OCI-M1 (cell line): Measurements from ENCODE around the gene PSMD3.

ENCODE experiments used
- DNase-seq: peaks from one replicate; lab custom pipeline; 2025; lab: John Stamatoyannopoulos, UW

Gene PSMD3

GRCh38 chr17:40022497-40022896, 41.9 kb downstream of the PSMD3 start:
- no peak for DNase-seq

- no peak for DNase-seq
Measured at GRCh38 chr17:40022961-40023541, 42.4 kb downstream of the PSMD3 start.

DNA sequence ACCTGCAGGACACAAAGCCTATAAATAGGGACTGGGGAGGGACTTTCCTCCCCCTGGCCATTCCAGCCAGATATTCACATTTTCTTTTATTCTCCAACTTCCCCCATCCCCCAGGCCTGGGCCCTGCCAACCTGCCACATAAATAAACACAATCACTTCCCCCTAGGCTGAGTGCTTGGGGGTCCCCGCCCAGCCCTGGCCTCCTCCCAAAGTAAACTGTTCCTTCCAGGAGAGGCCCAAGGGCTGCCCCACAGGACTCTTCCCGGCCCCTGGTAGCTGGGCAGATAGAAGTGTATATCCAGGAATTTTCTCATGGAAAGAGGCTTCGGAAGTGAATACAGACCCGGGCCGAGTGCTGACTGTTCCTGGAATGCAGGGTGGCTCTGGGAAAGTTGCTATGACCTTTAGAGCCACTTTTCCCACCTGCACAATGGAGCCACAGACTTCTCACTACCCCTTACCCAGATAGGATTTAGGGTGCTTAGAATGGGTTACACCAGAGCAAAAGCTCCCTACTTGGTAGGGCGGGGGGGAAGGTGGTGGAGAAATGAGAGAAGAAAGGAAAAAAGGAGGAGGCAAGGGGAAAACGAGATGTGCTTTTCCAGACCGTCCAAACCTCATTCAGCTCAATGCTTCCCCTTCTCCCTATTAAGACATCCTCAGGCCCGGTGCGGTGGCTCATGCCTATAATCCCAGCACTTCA, 43.1 kb downstream of the PSMD3 start:
- no peak for DNase-seq

DNA sequence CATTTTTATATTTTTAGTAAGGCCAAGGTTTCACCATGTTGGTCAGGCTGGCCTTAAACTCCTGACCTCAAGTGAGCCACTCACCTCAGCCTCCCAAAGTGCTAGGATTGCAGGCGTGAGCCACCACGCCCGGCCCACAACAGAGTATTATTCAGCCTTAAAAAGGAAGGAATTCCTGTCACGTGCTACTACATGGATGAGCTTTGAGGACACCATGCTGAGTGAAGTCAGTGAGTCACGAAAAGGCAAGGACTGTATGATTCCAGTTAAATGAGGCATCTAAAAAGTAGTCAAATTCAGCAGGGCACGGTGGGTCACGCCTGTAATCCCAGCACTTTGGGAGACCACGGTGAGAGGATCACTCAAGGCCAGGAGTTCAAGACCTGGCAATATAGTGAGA, 44.3 kb downstream of the PSMD3 start:
- DNase-seq = no peak

GRCh38 chr17:40025559-40025958, 45.0 kb downstream of the PSMD3 start:
- no peak for DNase-seq

DNA sequence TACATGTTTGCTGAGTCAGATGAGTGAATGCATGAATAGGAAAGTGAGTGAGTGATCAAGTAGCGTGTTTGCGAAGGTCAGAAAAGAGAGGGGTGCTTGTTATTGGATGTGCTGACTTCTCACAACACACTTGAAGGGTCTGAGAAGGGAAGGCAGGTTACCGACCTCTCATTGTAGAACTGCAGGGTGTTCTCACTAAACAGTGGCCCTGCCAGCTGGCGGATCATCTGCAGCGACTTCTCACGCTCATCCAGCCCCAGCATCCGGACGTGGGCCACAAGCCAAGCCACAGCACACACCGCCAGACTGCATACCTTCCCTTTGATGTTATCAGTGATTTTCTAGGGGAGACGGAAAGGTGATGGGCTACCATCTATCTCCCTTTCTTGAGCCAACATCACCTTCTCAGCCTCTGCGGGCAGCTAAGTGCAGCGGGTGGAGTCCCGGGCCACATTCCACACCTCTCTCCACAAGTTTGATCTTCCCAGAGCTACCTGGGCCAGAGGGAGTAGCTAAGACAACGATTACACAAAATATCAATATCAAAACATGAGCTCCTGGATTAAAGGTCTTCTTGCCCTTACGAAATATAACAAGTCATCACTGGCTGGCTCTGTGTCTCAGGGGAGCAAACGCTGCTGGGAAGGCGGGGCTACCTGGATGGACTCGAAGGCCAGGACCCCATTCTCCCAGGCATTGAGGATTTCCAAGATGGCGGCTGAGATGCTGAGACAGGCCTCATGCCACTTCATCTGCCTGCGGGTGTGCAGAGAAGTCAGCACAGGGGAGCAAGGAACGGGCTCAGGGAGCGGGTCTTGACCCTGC, 45.6 kb downstream of the PSMD3 start:
- DNase-seq = no peak

DNA sequence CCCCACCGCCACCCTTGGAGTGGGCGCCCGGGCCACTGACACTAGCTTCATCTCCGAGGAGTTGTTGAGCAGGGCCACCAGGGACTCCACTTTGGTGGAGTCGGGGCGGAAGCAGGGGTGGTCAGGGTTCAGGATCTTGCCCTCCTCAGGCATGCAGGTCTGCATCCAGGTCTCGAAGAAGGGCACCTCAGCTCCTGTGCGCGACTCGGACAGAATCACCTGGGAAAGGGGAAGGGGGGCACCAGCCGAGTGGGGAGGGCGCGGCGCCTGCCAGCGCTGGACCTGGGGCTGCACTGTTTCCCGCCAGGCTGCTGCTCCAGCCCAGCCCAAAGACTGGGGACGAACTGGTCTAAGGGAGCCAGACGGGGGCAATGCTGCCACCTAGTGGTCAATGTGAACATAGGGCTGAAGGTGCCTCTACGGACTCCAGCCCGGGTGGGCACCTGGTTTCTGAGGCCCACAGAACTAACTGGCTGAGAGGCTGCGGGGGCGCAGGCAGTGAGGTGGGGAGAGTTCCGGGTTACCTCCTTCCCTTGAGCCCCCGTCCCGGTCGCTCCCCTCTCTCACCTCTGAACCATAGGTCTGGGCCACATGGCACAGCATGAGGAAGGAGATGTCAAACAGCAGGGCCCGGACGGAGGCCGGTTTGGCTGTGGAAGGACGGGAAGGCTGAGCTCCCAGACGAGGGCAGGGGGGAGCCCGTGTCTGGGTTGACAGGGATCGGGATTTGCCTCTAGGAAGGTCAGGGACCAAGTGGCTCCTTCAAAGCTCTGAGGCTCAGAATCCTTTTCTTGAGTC, 46.4 kb downstream of the PSMD3 start:
- DNase-seq = peak; percentile 83

- no peak for DNase-seq
Measured at GRCh38 chr17:40027614-40028012, 47.0 kb downstream of the PSMD3 start.

DNA sequence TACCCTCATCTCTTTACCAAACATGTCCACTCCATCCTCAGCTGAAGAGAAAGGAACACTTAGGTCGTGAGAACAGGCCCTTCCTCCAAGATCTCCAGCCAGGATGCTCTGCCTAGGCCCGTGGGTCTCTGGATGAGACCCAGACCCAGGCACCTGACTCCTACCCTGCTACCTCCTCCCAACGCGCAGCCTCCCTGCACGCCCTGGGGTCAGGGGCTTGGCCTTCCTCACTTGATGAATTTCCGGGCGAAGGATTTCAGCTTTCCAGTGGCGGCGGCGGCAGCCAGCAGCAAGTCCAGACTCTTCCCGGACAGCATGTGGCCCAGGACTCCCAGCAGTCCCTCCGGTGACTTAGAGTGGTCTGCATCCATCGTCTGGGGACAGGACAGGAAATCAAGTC, 48.0 kb downstream of the PSMD3 start:
- DNase-seq = no peak

DNA sequence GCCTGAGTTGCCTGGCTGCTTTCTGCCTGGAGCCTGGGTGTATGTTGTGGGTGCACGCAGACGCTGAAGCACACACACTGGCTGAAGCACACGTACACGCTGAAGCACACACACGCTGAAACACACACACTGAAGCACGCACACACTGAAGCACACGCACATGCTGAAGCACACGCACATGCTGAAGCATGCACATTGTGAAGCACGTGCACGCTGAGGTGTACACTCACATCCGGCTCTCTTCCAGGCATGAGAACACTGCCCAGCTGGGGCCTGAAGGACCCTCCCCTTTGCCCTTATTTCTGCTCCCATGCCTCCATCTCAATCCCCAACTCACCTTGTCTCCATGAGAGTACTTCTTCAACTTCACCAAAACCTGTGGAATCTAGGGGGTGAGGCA, 51.1 kb downstream of the PSMD3 start:
- no peak for DNase-seq

DNA sequence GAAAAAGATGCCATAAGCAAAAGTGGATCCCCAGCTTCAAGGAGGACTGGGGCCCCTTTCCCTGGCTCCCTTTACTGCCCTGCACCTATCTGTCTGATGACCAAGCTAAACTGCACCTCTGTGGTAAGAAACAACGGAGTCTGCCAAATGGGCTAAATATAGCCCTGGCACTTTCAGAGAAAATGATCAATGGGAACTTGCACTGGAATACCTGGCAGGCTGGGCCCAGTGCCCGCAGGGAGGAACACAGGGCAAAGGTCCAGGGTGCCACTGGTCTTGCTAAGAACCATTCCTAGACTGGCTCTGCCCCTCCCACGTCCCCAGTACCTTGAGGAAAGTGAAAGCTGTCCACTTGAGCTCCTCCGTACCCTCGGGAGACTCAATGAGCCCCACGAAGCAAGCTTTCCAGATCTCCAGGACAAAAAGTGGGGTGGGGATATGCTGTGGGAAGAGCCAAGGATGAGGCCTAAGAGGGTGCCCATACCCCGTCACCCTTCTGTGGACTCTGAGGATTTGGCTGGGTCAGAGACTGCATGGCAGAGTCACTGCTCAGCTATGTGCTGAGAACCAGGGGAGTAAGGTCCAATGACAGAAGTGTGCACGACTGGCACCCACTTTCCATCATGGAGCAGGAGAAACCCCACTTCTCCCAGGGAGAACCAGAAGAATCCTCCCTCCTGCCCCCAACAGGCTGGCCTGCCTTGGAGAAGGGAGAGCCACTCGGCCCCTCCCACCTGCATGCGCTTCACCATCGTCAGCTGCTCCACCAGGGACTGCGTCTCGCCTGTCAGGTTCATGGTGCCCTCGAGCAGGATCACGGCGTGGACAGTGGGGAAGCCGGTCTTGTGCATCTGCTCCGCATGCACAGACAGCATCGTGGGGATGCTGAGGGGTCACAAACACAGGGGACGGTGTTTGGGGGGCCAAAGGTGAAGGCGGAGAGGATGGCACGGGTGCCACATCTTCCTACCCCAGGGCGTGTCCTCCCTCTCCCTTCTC, 52.0 kb downstream of the PSMD3 start:
- no peak for DNase-seq

GRCh38 chr17:40033339-40033738, 52.7 kb downstream of the PSMD3 start:
- no peak for DNase-seq

GRCh38 chr17:40034426-40035161, 54.0 kb downstream of the PSMD3 start:
- no peak for DNase-seq

- DNase-seq = peak; percentile 10
Measured at GRCh38 chr17:40035162-40035559, 54.6 kb downstream of the PSMD3 start.

- DNase-seq = no peak
Measured at GRCh38 chr17:40038882-40039513, 58.4 kb downstream of the PSMD3 start.

DNA sequence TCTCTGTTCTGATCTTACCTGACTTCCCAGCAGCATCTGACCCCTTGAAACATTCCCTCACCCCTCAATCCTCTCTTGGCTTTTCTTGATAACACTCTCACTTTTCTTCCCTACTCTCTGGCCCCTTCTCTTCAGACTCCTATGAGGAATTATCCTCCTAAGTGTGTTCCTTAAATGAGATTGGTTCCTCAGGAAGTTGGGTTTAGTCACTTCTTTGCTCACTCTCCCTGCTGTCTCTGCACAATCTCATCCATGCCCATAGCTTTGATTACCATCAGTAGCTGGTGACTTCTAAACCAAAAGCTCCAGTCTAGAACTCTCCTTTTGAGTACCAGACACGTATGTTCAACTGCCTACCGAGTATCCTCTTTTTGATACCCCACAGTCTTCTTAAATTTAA, 60.6 kb downstream of the PSMD3 start:
- DNase-seq = no peak
